WERI-Rb-1 (cell line): ENCODE data around the gene DAB2.
"Not testable (repeated sequence)": the region's sequence is repeated elsewhere in the genome, so short reads cannot be mapped to it uniquely, and the experiment has no call there.

Source experiments
- DNase-seq: peaks from one replicate; pipeline ENCODE4 v3.0.0-alpha.2; 2020
- H3K27ac ChIP-seq: fragments of 250-450 bp; sonication (Bioruptor Pico); 2 replicates; pipeline ENCODE4 v1.5.1; 2020; ENCODE audit warnings: mild to moderate bottlenecking, moderate library complexity
- H3K27me3 ChIP-seq: fragments of 250-450 bp; sonication (Bioruptor Pico); 2 replicates; pipeline ENCODE4 v1.5.1; 2021; ENCODE audit warnings: mild to moderate bottlenecking, low read depth, moderate library complexity; ENCODE audit not compliant: insufficient read depth, severe bottlenecking
- H3K36me3 ChIP-seq: fragments of 250-450 bp; sonication (Bioruptor Pico); 2 replicates; pipeline ENCODE4 v1.5.1; 2020; ENCODE audit warnings: mild to moderate bottlenecking, moderate library complexity
- H3K4me3 ChIP-seq: 2 replicates; pipeline ENCODE4 v1.5.1; 2011; ENCODE audit warnings: low read depth, mild to moderate bottlenecking, control low read depth, low read length
- H3K9me3 ChIP-seq: fragments of 250-450 bp; sonication (Bioruptor Pico); 2 replicates; pipeline ENCODE4 v1.5.1; 2021; ENCODE audit warnings: mild to moderate bottlenecking, moderate library complexity; ENCODE audit not compliant: severe bottlenecking
- TF ChIP-seq, protein P1 (sequence below): IDR thresholded peaks from 2 replicates; pipeline ENCODE4 v1.5.1; 2011; ENCODE audit warnings: low read depth, mild to moderate bottlenecking, control low read depth, inconsistent platforms, low read length

Gene DAB2

GRCh38 chr5:39341896-39342295 is 82.9 kb downstream of the DAB2 start:
- Histone ChIP-seq H3K4me3 (no peak overlapping the region), H3K36me3 (no peaks in the 10 kb centered on the region), H3K27ac (no peak overlapping the region), H3K9me3 (no peaks in the 10 kb centered on the region), H3K27me3 (no peaks in the 10 kb centered on the region)
- DNase-seq: no peak
- TF ChIP-seq, protein P1, sequence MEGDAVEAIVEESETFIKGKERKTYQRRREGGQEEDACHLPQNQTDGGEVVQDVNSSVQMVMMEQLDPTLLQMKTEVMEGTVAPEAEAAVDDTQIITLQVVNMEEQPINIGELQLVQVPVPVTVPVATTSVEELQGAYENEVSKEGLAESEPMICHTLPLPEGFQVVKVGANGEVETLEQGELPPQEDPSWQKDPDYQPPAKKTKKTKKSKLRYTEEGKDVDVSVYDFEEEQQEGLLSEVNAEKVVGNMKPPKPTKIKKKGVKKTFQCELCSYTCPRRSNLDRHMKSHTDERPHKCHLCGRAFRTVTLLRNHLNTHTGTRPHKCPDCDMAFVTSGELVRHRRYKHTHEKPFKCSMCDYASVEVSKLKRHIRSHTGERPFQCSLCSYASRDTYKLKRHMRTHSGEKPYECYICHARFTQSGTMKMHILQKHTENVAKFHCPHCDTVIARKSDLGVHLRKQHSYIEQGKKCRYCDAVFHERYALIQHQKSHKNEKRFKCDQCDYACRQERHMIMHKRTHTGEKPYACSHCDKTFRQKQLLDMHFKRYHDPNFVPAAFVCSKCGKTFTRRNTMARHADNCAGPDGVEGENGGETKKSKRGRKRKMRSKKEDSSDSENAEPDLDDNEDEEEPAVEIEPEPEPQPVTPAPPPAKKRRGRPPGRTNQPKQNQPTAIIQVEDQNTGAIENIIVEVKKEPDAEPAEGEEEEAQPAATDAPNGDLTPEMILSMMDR: no peak

GRCh38 chr5:39340506-39340905 is 84.3 kb downstream of the DAB2 start:
- DNase-seq: no peak
- H3K36me3 ChIP-seq: no peaks in the 10 kb centered on the region

DNA sequence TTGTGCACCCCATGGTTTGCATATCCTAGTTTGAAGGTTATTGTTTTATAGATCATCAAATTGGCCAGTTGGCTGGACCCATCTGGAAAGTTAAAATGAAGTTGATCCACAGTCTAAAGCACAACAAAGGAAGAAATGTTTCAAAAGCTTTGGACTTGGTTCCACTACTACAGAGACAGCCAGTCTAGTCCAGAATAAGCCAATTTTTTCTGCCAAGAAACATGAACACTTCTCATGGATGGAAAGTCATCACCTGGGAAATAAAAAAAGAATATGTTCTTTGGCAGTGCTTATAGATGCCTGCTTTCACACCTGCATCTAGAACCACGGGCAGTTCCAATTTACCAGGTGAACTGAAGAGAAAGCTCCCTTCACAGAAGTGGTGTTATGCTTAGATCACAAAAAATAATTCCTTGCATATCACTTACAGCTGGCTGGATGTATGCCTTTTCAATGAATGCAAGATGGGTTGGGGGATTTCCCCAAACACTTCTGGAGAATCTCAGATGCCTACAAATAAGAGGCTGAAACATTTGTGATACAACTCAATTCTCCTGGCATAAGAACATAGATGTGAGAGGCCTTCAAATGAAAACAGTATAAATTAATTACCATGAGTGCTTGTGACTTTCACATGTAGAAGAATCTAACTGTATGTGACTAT is 87.4 kb downstream of the DAB2 start:
- Histone ChIP-seq H3K4me3 (no peak overlapping the region), H3K27me3 (no peaks in the 10 kb centered on the region), H3K36me3 (no peaks in the 10 kb centered on the region), H3K27ac (no peak overlapping the region), H3K9me3 (no peaks in the 10 kb centered on the region)
- TF ChIP-seq, protein P1: no peak
- DNase-seq: no peak

More at GRCh38 chr5:39340506-39340905, 84.3 kb downstream of the DAB2 start:
- Histone ChIP-seq H3K9me3 (no peaks in the 10 kb centered on the region), H3K27me3 (no peaks in the 10 kb centered on the region), H3K4me3 (no peak overlapping the region), H3K27ac (no peak overlapping the region)
- TF ChIP-seq, protein P1: no peak

- H3K4me3 ChIP-seq, H3K27ac ChIP-seq, H3K36me3 ChIP-seq, H3K27me3 ChIP-seq, DNase-seq, H3K9me3 ChIP-seq: not testable (repeated sequence)
Observed at GRCh38 chr5:39334296-39334695, 90.5 kb downstream of the DAB2 start.

DNA sequence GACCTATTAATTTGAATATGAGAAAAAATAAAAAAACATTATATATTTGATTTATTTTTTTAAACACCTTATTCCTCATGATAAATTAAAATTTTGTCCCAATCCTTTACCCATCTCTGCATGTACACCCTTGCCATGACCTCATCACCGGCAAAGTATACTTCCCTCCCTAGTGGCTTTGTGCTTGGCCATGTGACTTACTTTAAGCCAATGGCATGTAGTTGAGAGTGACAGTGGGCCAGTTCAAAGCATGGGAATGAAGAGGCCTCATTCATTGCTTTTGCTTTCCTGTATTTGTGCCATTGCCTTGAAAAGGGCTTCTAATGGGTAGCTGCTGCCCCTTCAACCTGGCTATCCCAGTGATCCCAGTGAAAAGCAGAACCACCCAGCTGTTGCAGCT is 91.7 kb downstream of the DAB2 start:
- no peaks in the 10 kb centered on the region for H3K9me3 ChIP-seq
- no peaks in the 10 kb centered on the region for H3K27me3 ChIP-seq
- no peak overlapping the region for H3K27ac ChIP-seq
- H3K36me3 ChIP-seq: no peaks in the 10 kb centered on the region
- TF ChIP-seq, protein P1: no peak
- H3K4me3 ChIP-seq: no peak overlapping the region
- no peak for DNase-seq

DNA sequence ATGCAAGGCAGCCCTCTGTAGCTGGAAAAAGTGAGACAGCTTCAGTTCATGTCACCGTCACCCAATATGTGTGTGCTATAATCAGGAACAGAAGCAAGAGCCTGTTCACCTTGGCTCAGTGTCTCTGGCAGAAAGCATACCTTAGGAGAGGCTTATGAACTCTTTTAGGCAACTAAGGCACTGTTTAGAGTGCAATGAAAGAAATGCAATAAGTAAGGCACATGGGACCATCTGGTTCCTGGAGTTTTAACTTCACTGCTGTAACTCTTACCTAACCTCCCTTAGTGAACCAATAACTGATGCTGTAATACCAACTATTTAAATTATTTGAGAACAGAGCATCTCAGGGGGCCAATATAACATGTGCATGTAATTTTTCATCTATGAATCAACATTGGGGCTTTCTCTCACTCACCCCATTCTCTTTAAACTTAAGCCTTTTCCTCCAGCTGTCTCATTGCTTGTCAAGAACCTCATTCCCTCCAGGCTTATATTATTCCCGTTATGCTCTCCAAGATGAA is 92.9 kb downstream of the DAB2 start:
- TF ChIP-seq, protein P1: no peak
- DNase-seq: no peak

More for the DNA sequence above, 92.9 kb downstream of the DAB2 start:
- H3K27me3 ChIP-seq: no peaks in the 10 kb centered on the region
- no peaks in the 10 kb centered on the region for H3K9me3 ChIP-seq
- no peaks in the 10 kb centered on the region for H3K36me3 ChIP-seq
- no peak overlapping the region for H3K27ac ChIP-seq
- no peak overlapping the region for H3K4me3 ChIP-seq
